Hair follicle dermal papilla cell (primary cell): ENCODE data around the gene STMND1. TPM values are rescaled to one million over a fixed set of nuclear protein-coding genes. Genes with fewer than 3 reads are reported as not detected.

ENCODE experiments used
- total RNA-seq: library from RNA; depleted of rRNA; stranded (reverse); fragments of >200 nt; gene quantifications from 2 replicates; pipeline ENCODE4 v1.2.3, GENCODE V29; 2012

Gene STMND1
- total RNA-seq: 0.32 TPM in 1 of 2 replicates, not detected in the other

GRCh38 chr6:17101422-17102257 lies at the start of gene STMND1:
Gene STMND1 (plus strand): TSS chr6:17102050. CDS start chr6:17102258, 208 bp downstream.

Other genes with a start within 250 kb of the STMND1 start
- 1.7 and 3.1 TPM in 2 replicates for gene RBM24, start 179.3 kb downstream of the STMND1 start, total RNA-seq